GM23338 (cell line): ENCODE data around the gene PLCH2. TPM values are rescaled to one million over a fixed set of nuclear protein-coding genes. Genes with fewer than 3 reads are reported as not detected.

ENCODE experiments used
- ATAC-seq: fragments of 200-7000 bp; cut with Tn5 transposase; 3 replicates; pipeline ENCODE4 v1.9.1; 2020
- DNase-seq: peaks from one replicate; pipeline ENCODE4 v3.0.0-alpha.2; 2015; ENCODE audit warnings: low spot score
- H2AFZ ChIP-seq: fragments of 200-600 bp; sonication (generic); 2 replicates; pipeline ENCODE4 v1.8.0; 2016; ENCODE audit warnings: antibody characterized with exemption, mild to moderate bottlenecking, moderate library complexity
- H3F3A ChIP-seq: fragments of 200-600 bp; sonication (generic); replicated peaks from 2 replicates; pipeline ENCODE4 v1.8.0; 2017; ENCODE audit warnings: antibody characterized with exemption, mixed run types, low read depth
- H3K27ac ChIP-seq: fragments of 200-600 bp; sonication (generic); 2 replicates; pipeline ENCODE4 v1.6.1; 2016; ENCODE audit warnings: low read depth
- H3K27me3 ChIP-seq: fragments of 200-600 bp; sonication (generic); 2 replicates; pipeline ENCODE4 v1.8.0; 2016; ENCODE audit warnings: mild to moderate bottlenecking, mixed run types, moderate library complexity; ENCODE audit not compliant: insufficient read depth
- H3K36me3 ChIP-seq: fragments of 200-600 bp; sonication (generic); 2 replicates; pipeline ENCODE4 v1.8.0; 2016; ENCODE audit warnings: mild to moderate bottlenecking; ENCODE audit not compliant: insufficient read depth
- H3K4me1 ChIP-seq: fragments of 200-600 bp; sonication (generic); 2 replicates; pipeline ENCODE4 v1.8.0; 2016; ENCODE audit warnings: mild to moderate bottlenecking, moderate library complexity; ENCODE audit not compliant: insufficient read depth
- H3K4me2 ChIP-seq: fragments of 200-600 bp; sonication (generic); 2 replicates; pipeline ENCODE4 v1.7.1; 2017; ENCODE audit warnings: mixed run types
- H3K4me3 ChIP-seq: fragments of 200-600 bp; sonication (generic); 2 replicates; pipeline ENCODE4 v1.6.1; 2016; ENCODE audit warnings: mixed run types
- H3K79me2 ChIP-seq: fragments of 200-600 bp; sonication (generic); replicated peaks from 2 replicates; pipeline ENCODE4 v1.8.0; 2017; ENCODE audit warnings: mild to moderate bottlenecking; ENCODE audit not compliant: insufficient read depth
- H3K9me2 ChIP-seq: fragments of 200-600 bp; sonication (generic); 2 replicates; pipeline ENCODE4 v1.8.0; 2017; ENCODE audit not compliant: insufficient read depth
- H4K20me1 ChIP-seq: fragments of 200-600 bp; sonication (generic); replicated peaks from 2 replicates; pipeline ENCODE4 v1.8.0; 2017; ENCODE audit warnings: mild to moderate bottlenecking; ENCODE audit not compliant: insufficient read depth
- H3K27ac Mint-ChIP-seq: 2 replicates; pipeline ENCODE4 v1.8.0; 2020; ENCODE audit warnings: inconsistent platforms, mild to moderate bottlenecking, moderate library complexity, mixed read lengths
- H3K27me3 Mint-ChIP-seq: 3 replicates; pipeline ENCODE4 v1.8.0; 2022; ENCODE audit warnings: low read depth, mild to moderate bottlenecking, moderate library complexity, mixed read lengths, inconsistent platforms; ENCODE audit not compliant: insufficient read depth, poor library complexity
- H3K36me3 Mint-ChIP-seq: 3 replicates; pipeline ENCODE4 v1.8.0; 2021; ENCODE audit warnings: low read depth, mild to moderate bottlenecking, inconsistent platforms, moderate library complexity, mixed read lengths
- H3K4me1 Mint-ChIP-seq: 3 replicates; pipeline ENCODE4 v1.8.0; 2020; ENCODE audit warnings: mild to moderate bottlenecking, inconsistent platforms, mixed read lengths
- H3K4me3 Mint-ChIP-seq: 3 replicates; pipeline ENCODE4 v1.8.0; 2021; ENCODE audit warnings: moderate library complexity, mild to moderate bottlenecking, inconsistent platforms, mixed read lengths
- H3K9me3 Mint-ChIP-seq: 3 replicates; pipeline ENCODE4 v1.8.0; 2020; ENCODE audit warnings: moderate library complexity, mild to moderate bottlenecking, inconsistent platforms, mixed read lengths
- EZH2 ChIP-seq: fragments of 200-600 bp; sonication (generic); IDR thresholded peaks from one replicate; pipeline ENCODE4 v1.8.0; 2017; ENCODE audit warnings: antibody characterized with exemption, mild to moderate bottlenecking, low read depth; ENCODE audit not compliant: unreplicated experiment
- EZH2phosphoT487 ChIP-seq: fragments of 200-600 bp; sonication (generic); IDR thresholded peaks from one replicate; pipeline ENCODE4 v1.8.1; 2018; ENCODE audit warnings: antibody characterized with exemption; ENCODE audit not compliant: unreplicated experiment
- JUNB ChIP-seq: IDR thresholded peaks from one replicate; pipeline ENCODE4 v1.6.1; 2016; ENCODE audit warnings: antibody characterized with exemption; ENCODE audit not compliant: unreplicated experiment
- NANOG ChIP-seq: IDR thresholded peaks from 2 replicates; pipeline ENCODE4 v1.6.1; 2016; ENCODE audit warnings: antibody characterized with exemption, borderline replicate concordance
- POLR2AphosphoS5 ChIP-seq: IDR thresholded peaks from 2 replicates; pipeline ENCODE4 v1.6.1; 2016; ENCODE audit warnings: antibody characterized with exemption, low read depth
- REST ChIP-seq: IDR thresholded peaks from one replicate; pipeline ENCODE4 v1.6.1; 2018; ENCODE audit warnings: antibody characterized with exemption; ENCODE audit not compliant: unreplicated experiment
- STAT1 ChIP-seq: IDR thresholded peaks from one replicate; pipeline ENCODE4 v1.6.1; 2016; ENCODE audit warnings: antibody characterized with exemption; ENCODE audit not compliant: unreplicated experiment
- ZNF462 ChIP-seq: fragments of 250-450 bp; sonication (Bioruptor Pico); IDR thresholded peaks from 2 replicates; pipeline ENCODE4 v1.5.0; 2020; ENCODE audit warnings: mild to moderate bottlenecking, moderate library complexity
- polyA plus RNA-seq: library from polyadenylated mRNA; unstranded; fragments of >200 nt; fragmentation: Nextera tagmentation; extraction: Ambion mirVana; gene quantifications from 2 replicates; pipeline ENCODE4 v1.2.1, GENCODE V29; 2016
- total RNA-seq: library from RNA; depleted of rRNA; stranded (reverse); fragments of >200 nt; shearing (Covaris generic); gene quantifications from 2 replicates; pipeline ENCODE4 v1.2.3, GENCODE V29; 2014

PLCH2 gene
- total and polyA plus RNA-seq, 2 experiments from 2014 or later = 0.31 TPM; not detected in 1

- H3K36me3 Mint-ChIP-seq = no peaks in the 10 kb centered on the region
- H3K4me3 Mint-ChIP-seq = peak overlapping the region; percentile 31; the same call in 2 of the 3 replicates
- DNase-seq (peak; percentile 40), ATAC-seq (peak; percentile 10)
- H3K4me2 ChIP-seq = peak overlapping the region; percentile 60; the same call in 1 of the 2 replicates
- TF ChIP-seq NANOG (no peak), JUNB (no peak), ZNF462 (CRISPR knock-in tag) (no peak), POLR2AphosphoS5 (no peak), EZH2phosphoT487 (no peak), STAT1 (no peak), EZH2 (no peak), REST (no peak)
- no peaks in the 10 kb centered on the region for H3K9me3 Mint-ChIP-seq
- no peaks in the 10 kb centered on the region for H3K79me2 ChIP-seq
- H3K9me2 ChIP-seq = no peaks in the 10 kb centered on the region
- peaks cover 41% of the 10 kb centered on the region for H3K27me3 Mint-ChIP-seq
- H4K20me1 ChIP-seq = no peaks in the 10 kb centered on the region
- H2AFZ ChIP-seq = 0 out of 2 replicates have a peak overlapping the region, but pooled peaks have one; percentile 56
- no peak overlapping the region for H3K27ac ChIP-seq
- no peaks in the 10 kb centered on the region for H3F3A ChIP-seq
- H3K4me1 ChIP-seq = peaks cover 9% of the 10 kb centered on the region
- no peak overlapping the region for H3K4me3 ChIP-seq
- H3K4me1 Mint-ChIP-seq = peaks cover 13% of the 10 kb centered on the region
- H3K27me3 ChIP-seq = peaks cover 37% of the 10 kb centered on the region
- H3K27ac Mint-ChIP-seq = no peak overlapping the region
- H3K36me3 ChIP-seq = no peaks in the 10 kb centered on the region
Measured at GRCh38 chr1:2534687-2535441, 58.8 kb downstream of the PLCH2 start.
